Smooth muscle cell of the brain vasculature (primary cell): ENCODE results near the gene SLC16A13.
"Not testable (repeated sequence)": the region's sequence is repeated elsewhere in the genome, so short reads cannot be mapped to it uniquely, and the experiment has no call there.

Experiments used
- DNase-seq: peaks from one replicate; pipeline ENCODE4 v3.0.0-alpha.2; 2012; ENCODE audit warnings: low read depth, low spot score

Gene SLC16A13

GRCh38 chr17:7064261-7064660, 28.4 kb downstream of the SLC16A13 start:
- DNase-seq, result no peak

- no peak for DNase-seq
Observed at GRCh38 chr17:7067198-7067597, 31.4 kb downstream of the SLC16A13 start.

GRCh38 chr17:7068268-7068667, 32.5 kb downstream of the SLC16A13 start:
- no peak for DNase-seq

GRCh38 chr17:7070712-7071111, 34.9 kb downstream of the SLC16A13 start:
- no peak for DNase-seq

GRCh38 chr17:7072406-7072805, 36.6 kb downstream of the SLC16A13 start:
- no peak for DNase-seq

- no peak for DNase-seq
Observed at GRCh38 chr17:7074931-7075330, 39.1 kb downstream of the SLC16A13 start.

- no peak for DNase-seq
Observed at GRCh38 chr17:7077911-7078546, 42.2 kb downstream of the SLC16A13 start.

- DNase-seq, result no peak
Observed at GRCh38 chr17:7078711-7079110, 42.9 kb downstream of the SLC16A13 start.

- DNase-seq, result no peak
Observed at GRCh38 chr17:7079581-7080455, 44.0 kb downstream of the SLC16A13 start, which contains the start of gene CLEC10A. Gene CLEC10A (minus strand): TSS chr17:7080251. CDS start chr17:7078812, 1,439 bp downstream.

- no peak for DNase-seq
Observed at GRCh38 chr17:7080456-7081041, 44.7 kb downstream of the SLC16A13 start.

- DNase-seq, result no peak
Observed at GRCh38 chr17:7081341-7082062, 45.7 kb downstream of the SLC16A13 start.

- no peak for DNase-seq
Observed at GRCh38 chr17:7083592-7083991, 47.8 kb downstream of the SLC16A13 start.

GRCh38 chr17:7084088-7084487, 48.3 kb downstream of the SLC16A13 start:
- DNase-seq, result no peak

- not testable (repeated sequence) for DNase-seq
Observed at GRCh38 chr17:7088442-7088841, 52.6 kb downstream of the SLC16A13 start.

GRCh38 chr17:7089570-7089969, 53.8 kb downstream of the SLC16A13 start:
- DNase-seq, result not testable (repeated sequence)
